ENCODE results near the gene PRH2.

DNA sequence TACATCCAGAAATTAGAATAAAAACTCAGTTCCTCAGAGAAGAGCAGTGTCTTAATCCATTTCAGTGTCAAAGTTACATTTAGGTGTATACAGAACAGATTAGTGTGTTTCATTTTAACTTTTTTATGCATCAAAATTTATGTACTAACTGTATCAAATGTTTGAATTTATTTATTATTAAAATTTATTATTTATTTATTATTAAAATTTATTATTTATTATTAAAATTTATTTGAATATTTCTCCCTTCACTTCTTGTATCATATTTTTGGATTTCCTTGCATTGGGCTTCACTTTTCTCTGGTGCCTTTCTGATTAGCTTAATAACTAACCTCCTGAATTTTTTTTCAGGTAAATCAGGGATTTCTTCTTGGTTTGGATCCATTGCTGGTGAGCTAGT, 12.3 kb downstream of the PRH2 start:
- no peak for TF ChIP-seq GATA2 (IDR thresholded peaks at IDR 0.05; ENCODE audit: low read depth, low read length)
- TF ChIP-seq GATA3 (IDR thresholded peaks at IDR 0.05; ENCODE audit: low read depth, low read length): no peak
